Activated naive CD4-positive, alpha-beta T cell treated with Interleukin-2 at 50 U/mL for 16 hours (primary cell): Measurements from ENCODE around the gene TAF1C.
A peak's percentile ranks its signal among the peaks of the same experiment; 100 is the strongest.

ENCODE experiments used
- DNase-seq: peaks from one replicate; pipeline ENCODE4 v3.0.0-alpha.2; 2020

TAF1C gene

DNA sequence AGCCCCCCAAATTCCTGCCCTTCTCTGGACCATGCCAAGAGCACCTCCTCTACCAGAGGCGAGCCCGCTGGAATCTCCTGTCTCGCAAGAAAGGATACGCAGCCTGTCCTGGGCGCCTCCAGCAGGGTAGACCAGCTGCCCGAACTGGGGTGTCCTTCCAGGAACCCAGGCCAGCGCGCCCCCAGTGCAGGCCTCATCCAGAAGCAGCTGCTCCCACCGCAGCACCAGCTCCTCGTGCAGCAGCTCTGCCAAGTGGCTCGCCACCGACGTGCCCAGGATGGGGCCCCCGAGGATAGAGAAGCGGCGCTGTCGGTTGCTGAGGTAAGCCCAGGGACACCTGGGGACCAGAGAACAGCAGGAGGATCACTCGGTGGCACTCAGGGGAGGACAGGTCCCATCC lies 4.8 kb downstream of the TAF1C start:
- DNase-seq = no peak

DNA sequence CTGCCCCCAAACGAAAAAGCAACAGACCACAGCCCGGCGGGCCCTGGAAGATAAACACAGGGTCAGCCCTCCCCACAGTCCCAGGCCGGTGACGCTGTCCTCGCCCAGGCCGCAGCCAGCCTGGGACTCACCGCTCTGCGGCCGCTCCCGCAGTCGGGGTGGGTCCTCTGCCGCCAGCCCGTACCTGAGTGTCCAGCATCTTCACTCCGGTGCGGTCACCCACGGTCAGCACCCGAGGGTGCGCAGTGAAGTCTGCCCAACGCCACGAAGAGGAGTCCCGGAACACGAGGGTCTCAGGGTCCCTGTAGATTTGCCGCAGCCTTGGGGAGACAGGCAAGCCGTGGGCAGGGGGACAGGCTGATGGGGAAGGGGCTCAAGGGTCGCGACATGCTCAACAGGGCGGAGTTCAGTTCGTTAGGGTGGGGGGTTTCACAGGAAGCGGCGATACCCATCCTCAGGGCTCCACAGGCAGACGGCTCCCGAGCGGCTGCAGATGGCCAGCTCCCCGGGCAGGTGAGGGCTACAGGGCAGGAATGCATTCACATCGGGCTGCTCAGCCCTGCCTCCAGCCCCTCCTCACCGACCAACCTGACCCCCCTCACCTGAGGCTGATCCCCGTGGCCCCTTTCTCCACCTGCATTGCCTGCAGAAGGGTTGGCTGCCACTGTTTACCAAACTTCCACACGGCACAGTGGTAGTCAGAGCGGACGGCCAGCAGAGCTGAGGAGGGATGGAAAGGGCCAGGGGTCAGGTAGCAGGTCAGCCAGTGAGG lies 5.5 kb downstream of the TAF1C start:
- DNase-seq = no peak

DNA sequence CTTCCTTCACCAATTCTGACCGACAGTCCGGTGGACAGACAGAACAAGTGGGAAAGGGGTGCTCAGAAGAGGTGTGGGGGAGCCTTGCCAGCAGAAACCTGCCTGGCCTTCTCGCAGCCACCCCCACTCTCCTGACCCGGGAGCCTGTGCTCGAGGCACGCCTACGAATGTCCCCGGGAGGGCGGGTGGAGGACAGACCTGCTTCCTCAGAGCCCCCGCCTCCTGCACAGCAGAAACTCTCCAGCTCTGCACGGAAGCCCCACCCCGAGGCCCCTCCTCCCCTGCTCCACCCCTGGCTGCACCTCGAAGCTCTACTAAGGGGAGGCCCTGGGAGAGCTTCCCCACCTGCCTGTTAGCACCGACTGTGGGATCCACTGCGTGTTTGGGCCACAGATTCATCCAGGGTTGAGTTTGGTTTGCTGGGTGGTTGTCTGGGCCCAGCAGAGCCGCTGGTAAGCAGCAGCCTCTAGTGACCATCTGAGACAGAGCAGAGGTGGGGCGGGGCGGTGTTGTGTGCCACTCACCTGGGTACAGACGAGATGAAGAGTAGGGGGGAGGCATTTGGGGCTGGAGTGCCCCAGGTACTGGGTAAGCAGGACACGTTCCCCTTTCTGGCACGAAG lies 6.2 kb downstream of the TAF1C start:
- DNase-seq = no peak

- no peak for DNase-seq
Observed at GRCh38 chr16:84179612-84180320, 7.1 kb downstream of the TAF1C start.

- DNase-seq = no peak
Observed at GRCh38 chr16:84178892-84179611, 7.8 kb downstream of the TAF1C start.

- DNase-seq = no peak
Observed at GRCh38 chr16:84178146-84178765, 8.6 kb downstream of the TAF1C start.

GRCh38 chr16:84177741-84178073 lies 9.2 kb downstream of the TAF1C start:
- no peak for DNase-seq

GRCh38 chr16:84176192-84177053 lies 10.4 kb downstream of the TAF1C start:
- DNase-seq = no peak

GRCh38 chr16:84175350-84176081 lies 11.3 kb downstream of the TAF1C start:
- DNase-seq = peak; percentile 58

DNA sequence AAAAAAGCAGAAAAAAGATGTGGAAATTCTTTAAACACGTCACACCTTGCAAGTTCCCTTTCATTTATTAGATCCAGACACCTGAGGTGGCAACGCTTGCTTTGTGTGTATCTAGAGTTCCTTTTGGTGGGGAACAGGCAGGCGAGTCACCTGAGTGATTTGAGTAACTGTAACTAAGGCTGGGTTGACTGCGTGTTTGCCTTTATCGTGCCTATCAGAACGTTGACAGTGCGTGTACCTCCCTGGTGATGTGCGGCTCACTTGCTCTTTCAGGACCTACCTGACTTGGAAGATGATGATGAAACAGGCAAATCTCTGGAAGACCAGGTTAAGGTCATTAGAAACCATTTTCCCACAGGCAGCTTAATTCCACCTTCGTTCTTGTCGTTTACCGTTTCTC lies 12.5 kb downstream of the TAF1C start:
- no peak for DNase-seq

DNA sequence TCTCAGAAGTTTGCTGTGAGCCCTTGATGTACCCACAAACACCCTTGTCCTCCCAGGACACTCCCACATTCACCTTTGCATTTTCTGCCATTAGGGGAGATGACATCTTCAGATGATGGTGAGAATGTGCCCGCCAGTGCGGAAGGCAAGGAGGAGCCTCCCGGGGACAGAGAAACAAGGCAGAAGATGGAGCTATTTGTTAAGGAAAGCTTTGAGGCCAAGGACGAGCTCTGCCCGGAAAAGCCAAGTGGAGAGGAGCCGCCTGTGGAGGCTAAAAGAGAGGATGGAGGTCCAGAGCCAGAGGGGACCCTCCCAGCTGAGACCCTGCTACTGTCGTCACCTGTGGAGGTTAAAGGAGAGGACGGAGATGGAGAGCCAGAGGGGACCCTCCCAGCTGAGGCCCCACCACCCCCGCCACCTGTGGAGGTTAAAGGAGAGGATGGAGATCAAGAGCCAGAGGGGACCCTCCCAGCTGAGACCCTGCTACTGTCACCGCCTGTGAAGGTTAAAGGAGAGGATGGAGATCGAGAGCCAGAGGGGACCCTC lies 17.0 kb downstream of the TAF1C start:
- no peak for DNase-seq

DNA sequence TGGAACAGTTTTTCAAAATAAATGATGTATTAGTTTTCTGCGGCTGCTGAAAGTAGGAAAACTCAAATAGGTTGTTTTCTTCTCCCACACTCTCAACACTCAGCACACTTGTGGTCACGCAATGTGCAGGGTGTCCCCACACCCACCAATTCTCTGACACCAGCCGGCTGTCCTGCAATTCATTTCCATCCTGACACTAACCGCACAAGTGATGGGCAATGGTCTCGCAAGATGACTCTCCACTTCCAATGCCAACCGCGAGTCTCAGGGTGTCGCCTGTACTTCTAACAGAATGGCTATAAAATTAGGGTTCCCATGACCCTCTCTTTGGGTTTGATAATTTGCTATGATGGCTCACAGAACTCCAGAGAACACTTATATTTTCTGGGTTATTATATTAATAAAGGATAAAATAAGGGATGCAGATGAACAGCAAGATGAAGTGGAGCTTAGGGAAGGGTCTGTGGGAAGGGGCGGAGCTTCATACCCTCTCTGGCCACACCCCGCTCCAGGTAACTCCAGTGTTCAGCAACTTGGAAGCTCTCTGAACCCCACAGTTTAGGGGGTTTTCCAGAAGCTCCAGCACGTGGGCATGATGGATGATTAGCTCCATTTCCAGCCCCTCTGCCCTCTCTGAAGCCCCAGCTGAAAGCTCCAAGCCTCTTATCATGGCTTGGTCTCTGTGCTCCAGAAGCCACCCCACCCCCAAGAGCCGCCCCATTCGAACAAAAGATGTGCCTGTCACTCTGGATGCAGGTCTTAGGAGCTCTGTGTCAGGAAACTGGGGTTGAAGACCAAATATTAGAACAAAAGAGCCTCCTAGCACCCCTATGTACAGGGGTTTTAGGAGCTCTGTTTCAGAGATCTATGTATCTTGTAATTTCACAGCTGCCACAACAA lies 19.8 kb downstream of the TAF1C start:
- peak; percentile 44 for DNase-seq

DNA sequence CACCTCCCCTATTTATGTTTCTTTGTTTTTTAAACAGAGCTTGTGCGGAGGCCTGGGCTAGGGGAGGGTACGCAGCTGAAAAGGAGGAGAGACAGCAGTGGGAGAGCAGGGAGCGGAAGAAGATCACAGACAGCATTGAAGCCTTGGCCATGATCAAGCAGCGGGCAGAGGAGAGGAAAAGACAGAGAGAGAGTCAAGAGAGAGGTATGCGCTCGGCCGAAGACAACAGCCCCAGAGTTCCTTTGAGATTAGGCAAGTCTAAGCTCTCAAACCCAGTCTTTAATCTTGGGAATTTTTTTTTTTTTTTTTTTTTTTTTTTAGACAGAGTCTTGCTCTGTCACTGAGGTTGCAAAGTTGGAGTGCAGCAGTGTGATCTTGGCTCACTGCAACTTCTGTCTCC lies 21.1 kb downstream of the TAF1C start:
- DNase-seq = no peak

DNA sequence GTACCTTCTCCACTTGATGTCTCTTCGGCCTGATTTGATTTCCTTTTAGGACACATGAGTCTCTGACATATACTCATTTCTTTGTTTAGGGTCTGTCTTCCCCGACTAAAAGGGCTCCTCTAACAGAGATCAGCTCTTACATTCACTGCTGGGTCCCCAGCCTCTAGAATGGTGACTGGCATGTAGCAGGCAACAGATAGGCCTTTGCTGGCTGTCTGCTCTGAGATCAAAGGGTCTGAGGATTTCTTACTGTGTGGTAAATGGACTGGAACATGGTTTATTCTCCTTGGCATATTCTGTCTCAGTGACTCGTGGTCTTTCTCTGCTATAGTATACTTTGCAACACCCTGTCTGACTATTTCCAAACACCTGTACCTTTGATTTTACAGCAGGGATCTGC lies 25.1 kb downstream of the TAF1C start:
- DNase-seq = no peak

- DNase-seq = no peak
Observed at GRCh38 chr16:84161037-84161436, 25.8 kb downstream of the TAF1C start.

DNA sequence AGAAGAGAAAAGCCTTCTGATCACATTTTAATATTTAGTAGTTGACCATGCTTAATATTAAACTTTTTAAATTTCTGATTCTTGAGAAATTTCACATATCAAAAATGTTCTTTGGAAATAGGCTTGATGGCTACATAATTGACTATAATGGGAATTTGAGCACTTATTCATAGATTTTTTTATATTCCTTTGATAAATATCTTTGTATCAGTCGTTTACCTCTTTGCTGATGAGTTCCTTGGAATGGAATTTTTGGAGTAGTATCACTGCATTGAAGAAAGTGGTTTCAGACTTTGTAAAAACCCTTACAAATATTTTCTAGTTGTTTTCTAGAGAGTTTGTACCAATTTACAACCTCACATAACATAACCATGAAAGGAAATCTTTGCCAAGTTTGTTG lies 27.1 kb downstream of the TAF1C start:
- DNase-seq = no peak

GRCh38 chr16:84159007-84159406 lies 27.9 kb downstream of the TAF1C start:
- DNase-seq = no peak

DNA sequence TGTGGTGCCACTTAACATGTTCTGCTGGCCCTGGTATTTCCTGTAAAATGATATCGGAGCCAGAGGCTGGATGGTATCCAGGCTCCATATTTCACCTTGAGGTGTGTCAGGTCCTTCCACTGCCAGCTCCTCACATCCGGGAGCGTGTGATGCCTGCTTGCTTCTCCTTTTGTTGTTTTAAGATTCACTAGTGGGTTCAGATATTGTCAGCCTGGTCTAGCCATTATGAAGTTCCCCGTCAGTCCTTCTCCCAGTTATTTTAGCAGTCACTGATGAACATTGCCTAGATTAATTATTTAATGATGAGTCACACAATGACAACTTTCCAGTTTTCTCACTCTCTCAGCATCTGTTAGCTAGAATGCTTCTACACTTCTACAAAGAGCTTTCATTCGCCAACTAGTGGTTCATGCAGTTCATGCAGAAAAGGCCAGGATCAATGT lies 30.5 kb downstream of the TAF1C start:
- DNase-seq = no peak

- DNase-seq = no peak
Observed at GRCh38 chr16:84155771-84156170, 31.1 kb downstream of the TAF1C start.

GRCh38 chr16:84155226-84155625 lies 31.6 kb downstream of the TAF1C start:
- no peak for DNase-seq
